Erythroblast (primary cell): ENCODE measurements around the gene FAAP20.

Source experiments
- GATA1 ChIP-seq: IDR thresholded peaks from 2 replicates; pipeline ENCODE4 v1.6.1; 2011; ENCODE audit warnings: low read depth, mild to moderate bottlenecking, control low read depth, low read length, moderate library complexity
- POLR2A ChIP-seq: IDR thresholded peaks from 2 replicates; pipeline ENCODE4 v1.6.1; 2011; ENCODE audit warnings: mild to moderate bottlenecking, low read length

DNA sequence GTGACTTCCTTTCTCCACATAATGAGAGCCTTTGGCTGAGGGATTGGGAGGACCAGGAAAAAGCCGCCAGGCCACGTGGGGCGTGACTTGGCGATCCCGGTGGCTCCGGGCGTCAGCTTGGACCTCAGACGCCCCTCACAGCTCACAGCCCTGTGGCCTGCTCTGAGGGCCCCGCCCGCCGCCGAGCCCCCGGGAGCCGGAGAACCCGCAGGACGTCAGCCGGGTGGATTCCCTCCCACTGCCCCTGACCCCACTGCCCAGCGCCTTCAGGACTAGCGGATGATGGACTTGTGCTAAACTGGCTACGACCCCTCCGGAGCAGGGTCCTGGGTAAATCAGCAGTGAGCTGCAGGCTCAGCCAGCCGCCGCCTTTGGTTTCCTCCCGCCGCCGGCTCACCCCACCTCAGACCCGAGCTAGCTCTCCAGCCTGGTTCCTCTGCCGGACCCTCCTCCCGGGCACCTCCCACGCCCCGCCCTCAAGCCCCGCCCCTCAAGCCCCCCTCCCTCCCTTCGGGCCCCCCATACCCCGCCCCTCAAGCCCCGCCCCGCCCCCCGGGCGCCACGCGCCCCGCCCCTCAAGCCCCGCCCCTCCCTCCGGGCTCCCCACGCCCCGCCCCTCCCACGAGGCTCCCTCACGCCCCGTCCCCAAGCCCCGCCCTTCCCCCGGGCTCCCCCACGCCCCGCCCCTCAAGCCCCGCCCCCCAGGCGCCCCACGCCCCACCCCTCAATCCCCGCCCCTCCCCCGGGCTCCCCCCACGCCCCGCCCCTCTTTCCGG lies 10.0 kb upstream of the FAAP20 start:
- TF ChIP-seq GATA1 = no peak
- no peak for TF ChIP-seq POLR2A
